ENCODE results near the gene CNTNAP4. TPM values are rescaled to one million over a fixed set of nuclear protein-coding genes. Genes with fewer than 3 reads are reported as not detected.
A peak's percentile ranks its signal among the peaks of the same experiment; 100 is the strongest.

CNTNAP4 gene
- 1.2 TPM for total RNA-seq (ENCODE audit: unreplicated experiment)
- long read RNA-seq, partial matches to known transcripts = 1 of 1 reads
- long read RNA-seq, other reads (novel, unspliced or antisense) = 0 of 1 reads

DNA sequence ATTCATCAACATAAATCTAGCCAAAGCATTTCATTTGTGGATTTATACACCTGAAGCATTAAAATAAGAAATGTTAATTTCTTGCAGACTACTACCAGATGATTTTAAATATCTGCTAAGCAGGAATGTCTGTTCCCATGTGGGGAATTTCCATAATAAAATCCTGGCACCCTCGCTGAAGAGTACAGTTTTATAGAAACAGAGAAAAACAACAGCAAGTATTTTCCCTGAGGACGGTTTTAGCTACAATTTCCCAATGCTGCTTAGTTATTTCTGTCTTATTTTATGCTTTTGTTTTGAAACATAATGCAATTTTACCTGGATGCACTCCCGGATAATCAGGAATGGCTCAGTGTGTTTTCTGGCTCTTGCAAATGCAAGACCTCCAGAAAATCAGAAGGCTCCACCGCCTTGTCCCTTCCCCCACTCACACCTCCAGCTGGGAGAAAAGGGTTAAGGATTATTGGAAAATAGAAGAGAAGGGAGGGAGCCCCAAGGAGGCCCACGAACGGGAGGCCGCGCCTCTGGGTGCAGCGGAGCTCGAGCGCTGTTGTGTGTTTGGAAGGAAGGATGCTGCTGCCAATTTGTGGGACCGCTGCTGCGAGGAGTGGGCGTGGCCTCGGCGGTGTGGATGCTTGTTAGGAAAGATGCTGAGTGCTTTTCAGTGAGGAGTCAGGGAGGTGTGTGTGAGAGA, at the start of gene CNTNAP4:
TSS of gene CNTNAP4 (plus strand) at position 657 of the 694 bp plus-strand sequence. CDS start 262 bp downstream, outside the sequence.
- TF ChIP-seq, protein P1, sequence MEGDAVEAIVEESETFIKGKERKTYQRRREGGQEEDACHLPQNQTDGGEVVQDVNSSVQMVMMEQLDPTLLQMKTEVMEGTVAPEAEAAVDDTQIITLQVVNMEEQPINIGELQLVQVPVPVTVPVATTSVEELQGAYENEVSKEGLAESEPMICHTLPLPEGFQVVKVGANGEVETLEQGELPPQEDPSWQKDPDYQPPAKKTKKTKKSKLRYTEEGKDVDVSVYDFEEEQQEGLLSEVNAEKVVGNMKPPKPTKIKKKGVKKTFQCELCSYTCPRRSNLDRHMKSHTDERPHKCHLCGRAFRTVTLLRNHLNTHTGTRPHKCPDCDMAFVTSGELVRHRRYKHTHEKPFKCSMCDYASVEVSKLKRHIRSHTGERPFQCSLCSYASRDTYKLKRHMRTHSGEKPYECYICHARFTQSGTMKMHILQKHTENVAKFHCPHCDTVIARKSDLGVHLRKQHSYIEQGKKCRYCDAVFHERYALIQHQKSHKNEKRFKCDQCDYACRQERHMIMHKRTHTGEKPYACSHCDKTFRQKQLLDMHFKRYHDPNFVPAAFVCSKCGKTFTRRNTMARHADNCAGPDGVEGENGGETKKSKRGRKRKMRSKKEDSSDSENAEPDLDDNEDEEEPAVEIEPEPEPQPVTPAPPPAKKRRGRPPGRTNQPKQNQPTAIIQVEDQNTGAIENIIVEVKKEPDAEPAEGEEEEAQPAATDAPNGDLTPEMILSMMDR (IDR thresholded peaks at IDR 0.05; ENCODE audit: partially characterized antibody, unreplicated experiment) = no peak
- peaks cover 8% of the 10 kb centered on the region for H3K4me1 Mint-ChIP-seq (ENCODE audit: low read depth, unreplicated experiment)
- no peaks in the 10 kb centered on the region for H3K27me3 Mint-ChIP-seq (ENCODE audit: unreplicated experiment)
- H3K4me3 Mint-ChIP-seq (ENCODE audit: unreplicated experiment) = peak within 1 kb of the TSS; percentile 73
- no peaks in the 10 kb centered on the region for H3K36me3 Mint-ChIP-seq (ENCODE audit: unreplicated experiment)
- peak; percentile 78 for DNase-seq
- H3K27ac Mint-ChIP-seq (ENCODE audit: unreplicated experiment) = no peak within 1 kb of the TSS
- H3K9me3 Mint-ChIP-seq (ENCODE audit: unreplicated experiment) = no peaks in the 10 kb centered on the region

DNA sequence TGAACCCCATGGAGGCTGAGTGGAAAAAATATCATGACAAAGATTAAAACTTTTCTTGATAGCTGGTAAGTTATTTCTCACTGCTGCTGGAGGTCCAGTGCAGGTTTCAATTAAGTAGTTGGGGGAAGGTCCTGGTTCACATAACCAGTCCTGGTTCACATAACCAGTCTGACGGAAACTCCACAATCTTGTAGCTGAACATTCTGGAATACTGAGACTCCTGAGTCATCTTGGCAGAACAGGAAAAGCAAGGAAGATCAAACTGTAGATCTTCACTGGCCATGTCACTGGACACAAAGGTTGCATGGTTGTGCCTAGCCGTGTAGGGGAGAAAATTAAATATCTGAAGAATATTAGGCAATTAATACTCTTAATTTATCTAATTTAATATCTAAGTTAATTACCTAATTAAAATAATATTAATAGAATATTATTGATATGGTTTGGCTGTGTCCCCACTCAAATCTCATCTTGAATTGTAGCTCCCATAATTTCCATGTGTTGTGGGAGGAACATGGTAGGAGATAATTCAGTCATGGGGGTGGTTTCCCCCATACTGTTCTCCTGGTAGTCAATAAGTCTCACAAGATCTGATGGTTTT, 48.6 kb upstream of the CNTNAP4 start:
- Mint-ChIP-seq H3K4me1 (ENCODE audit: low read depth, unreplicated experiment) (peaks cover 2% of the 10 kb centered on the region), H3K27ac (ENCODE audit: unreplicated experiment) (no peak overlapping the region), H3K4me3 (ENCODE audit: unreplicated experiment) (no peak overlapping the region), H3K27me3 (ENCODE audit: unreplicated experiment) (no peaks in the 10 kb centered on the region), H3K9me3 (ENCODE audit: unreplicated experiment) (no peaks in the 10 kb centered on the region), H3K36me3 (ENCODE audit: unreplicated experiment) (no peaks in the 10 kb centered on the region)
- no peak for DNase-seq
- TF ChIP-seq, protein P1 (IDR thresholded peaks at IDR 0.05; ENCODE audit: partially characterized antibody, unreplicated experiment) = no peak

DNA sequence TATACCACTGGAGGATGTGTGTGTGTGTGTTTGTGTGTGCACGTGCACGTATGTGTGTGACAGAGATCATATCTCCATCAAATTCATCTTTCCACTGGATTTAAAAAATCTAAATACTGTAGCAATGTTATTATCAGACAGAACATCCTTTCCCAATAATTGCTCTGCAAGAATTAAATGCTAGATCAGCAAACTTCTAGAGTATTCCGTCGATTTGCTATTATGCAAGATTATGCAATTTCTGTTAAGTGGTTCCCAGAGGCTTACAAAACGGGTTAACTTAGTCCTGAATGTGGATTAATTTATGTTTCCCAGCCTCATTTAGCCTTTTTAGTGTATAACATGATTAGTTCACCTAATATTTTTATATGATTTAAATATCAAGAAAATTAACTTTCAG, 44.5 kb upstream of the CNTNAP4 start:
- no peaks in the 10 kb centered on the region for H3K4me1 Mint-ChIP-seq (ENCODE audit: low read depth, unreplicated experiment)
- TF ChIP-seq, protein P1 (IDR thresholded peaks at IDR 0.05; ENCODE audit: partially characterized antibody, unreplicated experiment) = no peak
- H3K4me3 Mint-ChIP-seq (ENCODE audit: unreplicated experiment) = no peak overlapping the region
- DNase-seq = no peak
- no peak overlapping the region for H3K27ac Mint-ChIP-seq (ENCODE audit: unreplicated experiment)
- H3K36me3 Mint-ChIP-seq (ENCODE audit: unreplicated experiment) = no peaks in the 10 kb centered on the region
- no peaks in the 10 kb centered on the region for H3K9me3 Mint-ChIP-seq (ENCODE audit: unreplicated experiment)
- H3K27me3 Mint-ChIP-seq (ENCODE audit: unreplicated experiment) = peaks cover 3% of the 10 kb centered on the region

DNA sequence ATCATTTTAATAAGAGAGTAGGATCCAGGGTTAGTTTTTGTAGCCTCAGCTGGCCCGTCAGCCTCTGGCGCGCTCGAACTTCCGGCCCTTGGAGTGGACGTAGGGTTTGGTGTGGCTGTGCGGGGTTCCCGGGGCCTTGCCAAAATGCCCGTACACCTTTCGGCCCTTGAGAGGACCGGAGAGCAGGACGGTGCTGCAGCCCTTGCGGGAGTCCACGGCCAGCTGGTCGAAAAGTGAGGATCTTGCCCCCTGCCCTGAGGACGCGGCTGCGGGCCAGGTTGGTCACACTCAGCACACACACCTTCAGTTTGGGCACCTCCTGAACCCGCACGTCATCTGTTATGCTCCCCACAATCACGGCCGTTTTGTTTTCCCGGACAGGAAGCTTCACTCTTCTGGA, 42.2 kb upstream of the CNTNAP4 start:
- Mint-ChIP-seq H3K36me3 (ENCODE audit: unreplicated experiment) (no peaks in the 10 kb centered on the region), H3K4me3 (ENCODE audit: unreplicated experiment) (no peak overlapping the region), H3K27me3 (ENCODE audit: unreplicated experiment) (peaks cover 3% of the 10 kb centered on the region), H3K27ac (ENCODE audit: unreplicated experiment) (no peak overlapping the region), H3K9me3 (ENCODE audit: unreplicated experiment) (no peaks in the 10 kb centered on the region), H3K4me1 (ENCODE audit: low read depth, unreplicated experiment) (no peaks in the 10 kb centered on the region)
- DNase-seq = no peak
- TF ChIP-seq, protein P1 (IDR thresholded peaks at IDR 0.05; ENCODE audit: partially characterized antibody, unreplicated experiment) = no peak

DNA sequence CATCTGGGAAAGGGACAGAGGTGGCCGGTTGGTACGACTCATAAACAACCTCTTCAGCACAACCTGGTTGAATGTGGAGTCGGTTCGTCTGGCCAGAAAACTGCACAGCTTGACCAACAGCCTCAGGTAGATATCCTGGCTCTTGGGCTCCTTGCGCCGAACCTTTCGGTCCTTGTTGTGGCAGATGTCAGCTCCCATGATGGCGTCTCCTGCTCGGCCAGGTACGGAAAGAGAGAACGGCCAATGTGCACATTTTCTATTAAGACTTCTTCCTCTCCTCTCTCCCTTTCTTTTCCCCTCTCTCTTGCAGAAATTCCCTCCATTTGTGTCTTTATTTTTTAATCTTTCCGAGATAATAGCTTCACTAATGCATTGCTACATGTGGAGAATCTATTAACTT, 41.8 kb upstream of the CNTNAP4 start:
- no peaks in the 10 kb centered on the region for H3K36me3 Mint-ChIP-seq (ENCODE audit: unreplicated experiment)
- H3K27ac Mint-ChIP-seq (ENCODE audit: unreplicated experiment) = no peak overlapping the region
- TF ChIP-seq, protein P1 (IDR thresholded peaks at IDR 0.05; ENCODE audit: partially characterized antibody, unreplicated experiment) = no peak
- no peak for DNase-seq
- H3K4me3 Mint-ChIP-seq (ENCODE audit: unreplicated experiment) = no peak overlapping the region
- H3K27me3 Mint-ChIP-seq (ENCODE audit: unreplicated experiment) = peaks cover 3% of the 10 kb centered on the region
- H3K4me1 Mint-ChIP-seq (ENCODE audit: low read depth, unreplicated experiment) = no peaks in the 10 kb centered on the region
- H3K9me3 Mint-ChIP-seq (ENCODE audit: unreplicated experiment) = no peaks in the 10 kb centered on the region

All from glutamatergic neuron (in vitro differentiated cells).